ENCODE results near the gene GPR146.

GPR146 gene

DNA sequence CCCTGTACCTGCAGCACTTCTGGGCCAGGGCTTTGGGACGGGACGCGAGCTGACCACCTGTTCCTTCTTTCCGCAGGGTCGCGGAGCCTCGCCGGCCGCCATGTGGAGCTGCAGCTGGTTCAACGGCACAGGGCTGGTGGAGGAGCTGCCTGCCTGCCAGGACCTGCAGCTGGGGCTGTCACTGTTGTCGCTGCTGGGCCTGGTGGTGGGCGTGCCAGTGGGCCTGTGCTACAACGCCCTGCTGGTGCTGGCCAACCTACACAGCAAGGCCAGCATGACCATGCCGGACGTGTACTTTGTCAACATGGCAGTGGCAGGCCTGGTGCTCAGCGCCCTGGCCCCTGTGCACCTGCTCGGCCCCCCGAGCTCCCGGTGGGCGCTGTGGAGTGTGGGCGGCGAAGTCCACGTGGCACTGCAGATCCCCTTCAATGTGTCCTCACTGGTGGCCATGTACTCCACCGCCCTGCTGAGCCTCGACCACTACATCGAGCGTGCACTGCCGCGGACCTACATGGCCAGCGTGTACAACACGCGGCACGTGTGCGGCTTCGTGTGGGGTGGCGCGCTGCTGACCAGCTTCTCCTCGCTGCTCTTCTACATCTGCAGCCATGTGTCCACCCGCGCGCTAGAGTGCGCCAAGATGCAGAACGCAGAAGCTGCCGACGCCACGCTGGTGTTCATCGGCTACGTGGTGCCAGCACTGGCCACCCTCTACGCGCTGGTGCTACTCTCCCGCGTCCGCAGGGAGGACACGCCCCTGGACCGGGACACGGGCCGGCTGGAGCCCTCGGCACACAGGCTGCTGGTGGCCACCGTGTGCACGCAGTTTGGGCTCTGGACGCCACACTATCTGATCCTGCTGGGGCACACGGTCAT is 13.3 kb downstream of the GPR146 start:
- Histone ChIP-seq H3K27me3 (ENCODE audit: insufficient read depth, low read length) (no peaks in the 10 kb centered on the region), H3K4me3 (ENCODE audit: low read length) (no peak overlapping the region), H3K36me3 (ENCODE audit: insufficient read depth, low read length) (no peaks in the 10 kb centered on the region), H3K4me1 (ENCODE audit: insufficient read depth, low read length) (peaks cover 9% of the 10 kb centered on the region), H2AFZ (ENCODE audit: low read depth, low read length) (no peak overlapping the region), H3K9me3 (ENCODE audit: low read length) (no peaks in the 10 kb centered on the region)

GRCh38 chr7:1058311-1058710 is 14.0 kb downstream of the GPR146 start:
- Histone ChIP-seq H3K9me3 (ENCODE audit: low read length) (no peaks in the 10 kb centered on the region), H3K27me3 (ENCODE audit: insufficient read depth, low read length) (no peaks in the 10 kb centered on the region), H2AFZ (ENCODE audit: low read depth, low read length) (no peak overlapping the region), H3K4me3 (ENCODE audit: low read length) (no peak overlapping the region), H3K36me3 (ENCODE audit: insufficient read depth, low read length) (no peaks in the 10 kb centered on the region), H3K4me1 (ENCODE audit: insufficient read depth, low read length) (peaks cover 7% of the 10 kb centered on the region)

GRCh38 chr7:1058821-1059199 is 14.5 kb downstream of the GPR146 start:
- Histone ChIP-seq H3K27me3 (ENCODE audit: insufficient read depth, low read length) (no peaks in the 10 kb centered on the region), H3K4me3 (ENCODE audit: low read length) (no peak overlapping the region), H3K9me3 (ENCODE audit: low read length) (no peaks in the 10 kb centered on the region), H3K36me3 (ENCODE audit: insufficient read depth, low read length) (no peaks in the 10 kb centered on the region), H3K4me1 (ENCODE audit: insufficient read depth, low read length) (peaks cover 7% of the 10 kb centered on the region), H2AFZ (ENCODE audit: low read depth, low read length) (no peak overlapping the region)

DNA sequence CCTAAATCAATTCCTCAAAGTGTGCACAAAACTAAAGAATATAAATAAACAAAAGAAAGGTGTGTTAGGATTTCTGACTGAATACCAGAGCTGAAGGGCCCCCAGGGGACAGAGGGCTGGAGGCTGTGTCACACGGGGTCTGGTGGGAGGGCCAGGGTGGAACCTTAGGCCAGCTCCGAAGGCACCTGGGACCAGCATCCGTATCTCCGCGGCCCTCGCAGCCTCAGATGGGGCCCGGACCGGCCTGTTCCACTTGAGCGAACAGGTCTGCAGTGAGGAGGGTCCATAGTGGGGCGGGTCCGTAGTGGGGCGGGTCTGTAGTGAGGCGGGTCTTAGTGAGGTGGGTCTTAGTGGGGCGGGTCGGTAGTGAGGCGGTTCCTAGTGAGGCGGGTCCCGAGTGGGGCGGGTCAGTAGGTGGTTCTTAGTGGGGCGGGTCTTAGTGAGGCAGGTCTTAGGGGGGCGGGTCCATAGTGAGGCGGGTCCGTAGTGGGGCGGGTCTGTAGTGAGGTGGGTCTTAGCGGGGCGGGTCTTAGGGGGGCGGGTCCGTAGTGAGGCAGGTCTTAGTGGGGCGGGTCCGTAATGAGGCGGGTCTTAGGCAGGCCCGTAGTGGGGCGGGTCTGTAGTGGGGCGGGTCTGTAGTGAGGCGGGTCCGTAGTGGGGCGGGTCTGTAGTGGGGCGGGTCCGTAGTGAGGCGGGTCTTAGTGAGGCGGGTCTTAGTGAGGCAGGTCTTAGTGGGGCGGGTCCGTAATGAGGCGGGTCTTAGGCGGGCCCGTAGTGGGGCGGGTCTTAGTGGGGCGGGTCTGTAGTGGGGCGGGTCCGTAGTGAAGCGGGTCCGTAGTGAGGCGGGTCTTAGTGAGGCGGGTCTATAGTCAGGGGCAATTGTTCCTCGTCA is 15.1 kb downstream of the GPR146 start:
- Histone ChIP-seq H3K4me3 (ENCODE audit: low read length) (no peak overlapping the region), H3K27me3 (ENCODE audit: insufficient read depth, low read length) (no peaks in the 10 kb centered on the region), H3K4me1 (ENCODE audit: insufficient read depth, low read length) (peaks cover 7% of the 10 kb centered on the region), H3K9me3 (ENCODE audit: low read length) (no peaks in the 10 kb centered on the region), H3K36me3 (ENCODE audit: insufficient read depth, low read length) (no peaks in the 10 kb centered on the region), H2AFZ (ENCODE audit: low read depth, low read length) (no peak overlapping the region)

- no peaks in the 10 kb centered on the region for H3K36me3 ChIP-seq (ENCODE audit: insufficient read depth, low read length)
- H3K27me3 ChIP-seq (ENCODE audit: insufficient read depth, low read length): no peaks in the 10 kb centered on the region
- no peak overlapping the region for H3K4me3 ChIP-seq (ENCODE audit: low read length)
- peaks cover 3% of the 10 kb centered on the region for H3K4me1 ChIP-seq (ENCODE audit: insufficient read depth, low read length)
- no peaks in the 10 kb centered on the region for H3K9me3 ChIP-seq (ENCODE audit: low read length)
- no peak overlapping the region for H2AFZ ChIP-seq (ENCODE audit: low read depth, low read length)
Measured at GRCh38 chr7:1060315-1061072, 16.1 kb downstream of the GPR146 start.

DNA sequence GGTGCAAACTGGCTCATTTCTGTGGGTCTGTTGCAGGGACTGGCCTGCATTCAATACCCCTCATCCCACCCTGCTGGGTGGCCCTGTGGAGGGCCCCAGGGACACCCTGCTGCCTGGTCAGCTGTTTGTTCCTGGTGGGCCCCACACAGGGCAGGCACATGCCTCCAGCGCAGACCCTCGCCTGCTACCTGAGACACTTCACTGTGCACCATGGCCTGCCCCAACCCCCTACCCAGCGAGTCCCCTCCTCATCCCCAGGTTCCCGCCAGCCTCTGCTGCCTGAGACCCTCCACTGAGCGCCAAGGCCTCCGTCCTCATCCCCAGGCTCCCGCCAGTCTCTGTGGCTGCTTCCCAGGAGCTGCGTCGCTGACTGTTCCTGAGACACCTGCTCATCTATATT is 16.8 kb downstream of the GPR146 start:
- Histone ChIP-seq H3K27me3 (ENCODE audit: insufficient read depth, low read length) (no peaks in the 10 kb centered on the region), H3K9me3 (ENCODE audit: low read length) (no peaks in the 10 kb centered on the region), H3K4me1 (ENCODE audit: insufficient read depth, low read length) (peaks cover 4% of the 10 kb centered on the region), H2AFZ (ENCODE audit: low read depth, low read length) (no peak overlapping the region), H3K36me3 (ENCODE audit: insufficient read depth, low read length) (no peaks in the 10 kb centered on the region), H3K4me3 (ENCODE audit: low read length) (no peak overlapping the region)

- no peak overlapping the region for H3K4me3 ChIP-seq (ENCODE audit: low read length)
- no peaks in the 10 kb centered on the region for H3K27me3 ChIP-seq (ENCODE audit: insufficient read depth, low read length)
- H3K36me3 ChIP-seq (ENCODE audit: insufficient read depth, low read length): no peaks in the 10 kb centered on the region
- H2AFZ ChIP-seq (ENCODE audit: low read depth, low read length): no peak overlapping the region
- peaks cover 4% of the 10 kb centered on the region for H3K4me1 ChIP-seq (ENCODE audit: insufficient read depth, low read length)
- no peaks in the 10 kb centered on the region for H3K9me3 ChIP-seq (ENCODE audit: low read length)
Measured at GRCh38 chr7:1062296-1063294, 18.2 kb downstream of the GPR146 start.

DNA sequence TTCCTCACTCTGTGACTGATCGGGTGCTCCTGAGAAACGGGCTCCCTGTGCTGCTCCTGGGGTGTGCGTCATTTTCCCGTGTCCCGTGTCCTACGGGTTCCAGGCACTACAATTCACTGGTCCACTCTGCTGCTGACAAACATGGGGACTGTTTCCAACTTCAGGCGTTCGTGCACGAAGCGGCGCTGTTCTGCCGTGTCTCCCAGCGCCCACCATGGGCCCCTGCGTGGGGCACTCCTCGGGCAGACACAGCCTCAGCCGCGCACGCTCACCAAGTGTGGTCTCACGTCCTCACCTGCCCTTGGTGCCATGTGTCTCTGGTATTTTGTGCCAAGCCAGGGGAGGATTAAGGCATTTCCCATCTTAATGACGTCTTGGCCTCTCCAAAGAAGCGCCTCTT is 19.0 kb downstream of the GPR146 start:
- Histone ChIP-seq H2AFZ (ENCODE audit: low read depth, low read length) (no peak overlapping the region), H3K27me3 (ENCODE audit: insufficient read depth, low read length) (no peaks in the 10 kb centered on the region), H3K4me3 (ENCODE audit: low read length) (no peak overlapping the region), H3K36me3 (ENCODE audit: insufficient read depth, low read length) (no peaks in the 10 kb centered on the region), H3K4me1 (ENCODE audit: insufficient read depth, low read length) (peaks cover 4% of the 10 kb centered on the region), H3K9me3 (ENCODE audit: low read length) (no peaks in the 10 kb centered on the region)

DNA sequence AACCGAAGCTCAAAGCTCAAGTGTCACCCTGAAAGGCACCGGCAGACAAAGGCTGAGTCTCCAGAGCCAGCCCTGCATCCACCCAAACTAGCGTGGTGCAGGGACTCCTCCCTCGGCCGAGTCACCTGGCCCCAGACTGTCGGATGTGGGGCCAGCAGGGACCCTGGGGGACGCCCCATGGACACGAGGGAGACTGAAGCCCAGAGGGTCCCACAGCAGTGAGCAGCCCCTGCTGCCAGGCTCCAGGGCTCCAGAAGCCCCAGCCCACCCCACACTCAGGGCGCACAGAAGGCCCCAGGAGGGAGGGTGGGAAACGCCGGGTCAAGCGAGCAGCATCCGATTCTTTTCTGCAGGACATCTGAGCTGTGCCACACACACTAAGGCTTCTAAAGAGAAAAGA is 20.2 kb downstream of the GPR146 start:
- H3K36me3 ChIP-seq (ENCODE audit: insufficient read depth, low read length): no peaks in the 10 kb centered on the region
- no peaks in the 10 kb centered on the region for H3K27me3 ChIP-seq (ENCODE audit: insufficient read depth, low read length)
- H3K4me3 ChIP-seq (ENCODE audit: low read length): no peak overlapping the region
- peaks cover 4% of the 10 kb centered on the region for H3K4me1 ChIP-seq (ENCODE audit: insufficient read depth, low read length)
- H2AFZ ChIP-seq (ENCODE audit: low read depth, low read length): no peak overlapping the region
- no peaks in the 10 kb centered on the region for H3K9me3 ChIP-seq (ENCODE audit: low read length)

DNA sequence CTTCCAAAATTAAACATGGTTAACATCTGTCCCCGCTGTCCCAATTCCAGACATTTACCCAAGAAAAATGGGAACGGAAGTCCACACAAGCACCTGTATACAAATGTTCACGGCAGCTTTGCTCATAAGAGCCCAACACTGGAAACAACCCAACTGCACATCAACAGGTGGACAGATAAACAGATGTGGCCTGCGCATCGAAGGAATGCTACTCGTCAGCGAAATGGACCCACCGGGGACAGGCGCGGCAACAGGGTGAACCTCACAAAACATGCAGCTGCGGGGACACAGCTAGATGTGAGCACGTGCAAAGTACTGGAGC is 20.9 kb downstream of the GPR146 start:
- no peaks in the 10 kb centered on the region for H3K36me3 ChIP-seq (ENCODE audit: insufficient read depth, low read length)
- no peak overlapping the region for H3K4me3 ChIP-seq (ENCODE audit: low read length)
- no peaks in the 10 kb centered on the region for H3K27me3 ChIP-seq (ENCODE audit: insufficient read depth, low read length)

DNA sequence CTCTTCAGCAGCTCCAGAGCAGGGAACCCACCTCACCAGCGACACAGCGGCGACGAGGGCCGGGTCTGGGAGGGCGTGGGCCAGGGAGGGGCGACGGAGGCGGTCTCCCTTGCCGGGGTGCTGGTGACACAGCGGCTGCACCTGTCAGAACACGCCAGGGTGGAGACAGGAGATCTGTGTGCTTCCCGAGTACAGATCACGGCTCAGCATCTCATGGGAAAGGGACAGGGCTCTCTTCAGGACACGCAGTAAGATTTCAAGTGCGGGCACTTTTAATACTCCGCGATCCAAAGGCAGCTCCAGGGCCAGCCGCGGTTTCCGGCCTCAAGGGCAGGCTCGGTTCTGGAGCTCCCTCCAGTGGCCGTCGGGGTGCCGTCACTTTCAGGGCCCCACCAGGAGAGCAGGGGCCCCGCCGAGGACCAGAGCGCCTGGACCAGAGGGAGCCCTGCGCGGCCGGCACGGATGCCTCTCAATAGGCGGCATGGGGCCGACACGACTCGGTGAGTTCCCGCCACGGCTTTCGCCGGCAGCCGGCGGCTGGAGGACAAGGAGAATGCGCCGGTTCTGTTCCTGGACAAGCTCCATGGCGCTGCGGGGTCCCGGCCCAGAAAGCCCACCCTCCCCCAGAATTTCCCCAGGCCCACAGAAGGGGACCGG is 21.4 kb downstream of the GPR146 start:
- Histone ChIP-seq H3K36me3 (ENCODE audit: insufficient read depth, low read length) (no peaks in the 10 kb centered on the region), H2AFZ (ENCODE audit: low read depth, low read length) (no peak overlapping the region), H3K4me1 (ENCODE audit: insufficient read depth, low read length) (peaks cover 4% of the 10 kb centered on the region), H3K4me3 (ENCODE audit: low read length) (no peak overlapping the region), H3K27me3 (ENCODE audit: insufficient read depth, low read length) (no peaks in the 10 kb centered on the region), H3K9me3 (ENCODE audit: low read length) (peaks cover 4% of the 10 kb centered on the region)

More for the DNA sequence above, 20.9 kb downstream of the GPR146 start:
- Histone ChIP-seq H3K9me3 (ENCODE audit: low read length) (no peaks in the 10 kb centered on the region), H3K4me1 (ENCODE audit: insufficient read depth, low read length) (peaks cover 4% of the 10 kb centered on the region), H2AFZ (ENCODE audit: low read depth, low read length) (no peak overlapping the region)

- H3K36me3 ChIP-seq (ENCODE audit: insufficient read depth, low read length): no peaks in the 10 kb centered on the region
- no peak overlapping the region for H3K4me3 ChIP-seq (ENCODE audit: low read length)
- peaks cover 4% of the 10 kb centered on the region for H3K4me1 ChIP-seq (ENCODE audit: insufficient read depth, low read length)
- H3K9me3 ChIP-seq (ENCODE audit: low read length): peaks cover 5% of the 10 kb centered on the region
- no peak overlapping the region for H2AFZ ChIP-seq (ENCODE audit: low read depth, low read length)
- no peaks in the 10 kb centered on the region for H3K27me3 ChIP-seq (ENCODE audit: insufficient read depth, low read length)
Measured at GRCh38 chr7:1066242-1066588, 21.9 kb downstream of the GPR146 start.
